Measurements from ENCODE around the gene PPP2R5D.

- TF ChIP-seq ZNF274 (IDR thresholded peaks at IDR 0.05; ENCODE audit: low read depth, low read length) (no peak), SUZ12 (IDR thresholded peaks at IDR 0.05; ENCODE audit: extremely low read depth, insufficient read depth, insufficient read length) (no peak), YY1 (IDR thresholded peaks at IDR 0.05; ENCODE audit: insufficient read depth, insufficient read length) (no peak)
Observed at GRCh38 chr6:42968126-42968701, 16.2 kb upstream of the PPP2R5D start.

All from NT2/D1 (cell line).